ENCODE data around the gene AP3S2.

DNA sequence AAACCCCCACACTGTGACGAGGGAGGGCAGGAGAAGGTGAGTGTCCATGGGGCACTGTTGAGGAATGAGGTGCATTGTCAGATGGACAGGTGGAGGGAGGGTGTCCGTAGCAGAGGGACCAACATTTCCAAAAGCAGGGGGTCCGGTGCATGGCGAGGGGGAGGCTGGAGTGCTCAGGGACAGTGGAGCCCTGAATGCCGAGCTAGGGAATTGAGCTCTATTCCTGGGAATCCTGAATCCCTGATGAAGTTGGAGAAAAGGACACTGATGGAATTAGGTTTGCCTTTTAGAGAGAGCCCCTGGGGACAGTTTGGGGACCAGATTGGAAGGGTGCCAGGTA, 71.2 kb downstream of the AP3S2 start:
- TF ChIP-seq, protein P1, sequence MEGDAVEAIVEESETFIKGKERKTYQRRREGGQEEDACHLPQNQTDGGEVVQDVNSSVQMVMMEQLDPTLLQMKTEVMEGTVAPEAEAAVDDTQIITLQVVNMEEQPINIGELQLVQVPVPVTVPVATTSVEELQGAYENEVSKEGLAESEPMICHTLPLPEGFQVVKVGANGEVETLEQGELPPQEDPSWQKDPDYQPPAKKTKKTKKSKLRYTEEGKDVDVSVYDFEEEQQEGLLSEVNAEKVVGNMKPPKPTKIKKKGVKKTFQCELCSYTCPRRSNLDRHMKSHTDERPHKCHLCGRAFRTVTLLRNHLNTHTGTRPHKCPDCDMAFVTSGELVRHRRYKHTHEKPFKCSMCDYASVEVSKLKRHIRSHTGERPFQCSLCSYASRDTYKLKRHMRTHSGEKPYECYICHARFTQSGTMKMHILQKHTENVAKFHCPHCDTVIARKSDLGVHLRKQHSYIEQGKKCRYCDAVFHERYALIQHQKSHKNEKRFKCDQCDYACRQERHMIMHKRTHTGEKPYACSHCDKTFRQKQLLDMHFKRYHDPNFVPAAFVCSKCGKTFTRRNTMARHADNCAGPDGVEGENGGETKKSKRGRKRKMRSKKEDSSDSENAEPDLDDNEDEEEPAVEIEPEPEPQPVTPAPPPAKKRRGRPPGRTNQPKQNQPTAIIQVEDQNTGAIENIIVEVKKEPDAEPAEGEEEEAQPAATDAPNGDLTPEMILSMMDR (IDR thresholded peaks at IDR 0.05) = no peak
- TF ChIP-seq EZH2 (IDR thresholded peaks at IDR 0.05; ENCODE audit: borderline replicate concordance, insufficient read depth, low read depth, low read length, poor library complexity, severe bottlenecking) = no peak

Data from B cell (primary cell).